ENCODE measurements around the gene DHX35.

DHX35 gene

GRCh38 chr20:39075731-39076130 is 113.6 kb downstream of the DHX35 start:
- in situ Hi-C loops (cut with HindIII; ENCODE audit: low sequenced_read_pairs): no loop called here
- TF ChIP-seq, protein P1, sequence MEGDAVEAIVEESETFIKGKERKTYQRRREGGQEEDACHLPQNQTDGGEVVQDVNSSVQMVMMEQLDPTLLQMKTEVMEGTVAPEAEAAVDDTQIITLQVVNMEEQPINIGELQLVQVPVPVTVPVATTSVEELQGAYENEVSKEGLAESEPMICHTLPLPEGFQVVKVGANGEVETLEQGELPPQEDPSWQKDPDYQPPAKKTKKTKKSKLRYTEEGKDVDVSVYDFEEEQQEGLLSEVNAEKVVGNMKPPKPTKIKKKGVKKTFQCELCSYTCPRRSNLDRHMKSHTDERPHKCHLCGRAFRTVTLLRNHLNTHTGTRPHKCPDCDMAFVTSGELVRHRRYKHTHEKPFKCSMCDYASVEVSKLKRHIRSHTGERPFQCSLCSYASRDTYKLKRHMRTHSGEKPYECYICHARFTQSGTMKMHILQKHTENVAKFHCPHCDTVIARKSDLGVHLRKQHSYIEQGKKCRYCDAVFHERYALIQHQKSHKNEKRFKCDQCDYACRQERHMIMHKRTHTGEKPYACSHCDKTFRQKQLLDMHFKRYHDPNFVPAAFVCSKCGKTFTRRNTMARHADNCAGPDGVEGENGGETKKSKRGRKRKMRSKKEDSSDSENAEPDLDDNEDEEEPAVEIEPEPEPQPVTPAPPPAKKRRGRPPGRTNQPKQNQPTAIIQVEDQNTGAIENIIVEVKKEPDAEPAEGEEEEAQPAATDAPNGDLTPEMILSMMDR (IDR thresholded peaks at IDR 0.05; ENCODE audit: low read depth, low read length, missing control alignments): no peak
- DNase-seq (ENCODE audit: low read depth): no peak
- H3K4me3 ChIP-seq (ENCODE audit: low read depth, low read length): no peak overlapping the region

GRCh38 chr20:39076958-39077357 is 114.8 kb downstream of the DHX35 start:
- TF ChIP-seq, protein P1 (IDR thresholded peaks at IDR 0.05; ENCODE audit: low read depth, low read length, missing control alignments): no peak
- DNase-seq (ENCODE audit: low read depth): no peak
- no peak overlapping the region for H3K4me3 ChIP-seq (ENCODE audit: low read depth, low read length)
- in situ Hi-C loops (cut with HindIII; ENCODE audit: low sequenced_read_pairs): no loop called here

DNA sequence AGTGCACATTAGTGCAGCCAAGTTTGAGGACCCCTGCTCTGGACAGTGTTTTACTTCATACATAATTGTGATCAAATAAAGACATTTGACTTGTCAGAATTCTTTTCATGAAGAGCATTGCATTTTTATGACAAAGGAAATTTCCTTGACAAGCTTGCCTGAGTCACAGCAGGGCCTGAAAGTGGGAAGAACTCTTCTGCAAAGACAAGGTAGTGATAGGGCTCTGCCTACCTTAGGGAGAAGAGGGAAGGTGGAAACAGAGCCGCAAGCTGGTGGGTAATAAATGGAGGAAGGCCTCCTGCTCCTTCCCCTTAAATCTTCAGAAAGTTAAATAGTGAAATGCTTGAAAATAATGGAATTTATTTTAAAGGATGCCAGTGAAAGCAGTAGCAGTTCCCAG is 118.2 kb downstream of the DHX35 start:
- no peak overlapping the region for H3K4me3 ChIP-seq (ENCODE audit: low read depth, low read length)
- DNase-seq (ENCODE audit: low read depth): no peak
- in situ Hi-C loops (cut with HindIII; ENCODE audit: low sequenced_read_pairs): no loop called here
- TF ChIP-seq, protein P1 (IDR thresholded peaks at IDR 0.05; ENCODE audit: low read depth, low read length, missing control alignments): no peak

- TF ChIP-seq, protein P1 (IDR thresholded peaks at IDR 0.05; ENCODE audit: low read depth, low read length, missing control alignments): peak; percentile 92
- DNase-seq (ENCODE audit: low read depth): peak; percentile 64
- H3K4me3 ChIP-seq (ENCODE audit: low read depth, low read length): no peak overlapping the region
- in situ Hi-C loops (cut with HindIII; ENCODE audit: low sequenced_read_pairs): no loop called here
Observed at GRCh38 chr20:39081255-39081654, 119.1 kb downstream of the DHX35 start.

DNA sequence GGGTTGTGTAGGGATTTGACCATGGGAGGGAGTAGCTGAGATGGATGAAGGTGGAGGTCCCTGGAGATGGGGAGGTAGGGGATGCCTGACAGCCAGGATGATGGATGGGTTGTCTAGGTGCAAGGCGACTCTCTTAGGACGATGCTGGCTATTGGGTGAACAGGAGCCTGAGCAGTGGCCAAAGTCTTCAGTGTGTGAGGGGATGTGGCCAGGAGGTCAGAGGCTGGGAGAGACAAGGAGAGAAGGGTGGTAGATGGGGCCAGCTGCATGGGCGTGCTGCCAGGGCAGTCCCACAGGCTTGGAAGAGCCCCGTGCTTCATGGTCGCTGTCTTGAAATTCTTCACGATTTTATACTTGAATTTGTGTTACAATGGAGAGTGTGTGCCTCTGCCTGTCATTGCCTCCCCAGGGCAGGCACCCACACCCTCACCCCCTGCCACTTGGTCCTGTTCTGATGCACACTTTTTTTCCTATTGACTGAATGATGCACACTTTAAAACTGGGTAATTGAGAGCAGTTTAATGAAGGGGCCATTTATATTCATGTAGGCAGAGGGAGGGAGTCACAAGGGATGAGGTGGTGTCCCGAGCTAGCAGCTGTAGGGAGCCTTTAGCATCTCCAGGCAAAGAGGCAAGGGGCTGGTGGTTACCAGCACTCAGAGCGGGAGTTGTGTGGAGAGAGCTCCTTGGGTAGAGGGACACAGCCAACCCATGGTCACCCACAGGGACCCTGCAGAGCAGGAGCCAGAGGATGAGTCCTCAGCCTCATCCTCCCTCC is 120.7 kb downstream of the DHX35 start:
- DNase-seq (ENCODE audit: low read depth): no peak
- TF ChIP-seq, protein P1 (IDR thresholded peaks at IDR 0.05; ENCODE audit: low read depth, low read length, missing control alignments): no peak
- in situ Hi-C loops (cut with HindIII; ENCODE audit: low sequenced_read_pairs): no loop called here
- no peak overlapping the region for H3K4me3 ChIP-seq (ENCODE audit: low read depth, low read length)

GRCh38 chr20:39083761-39084160 is 121.6 kb downstream of the DHX35 start:
- in situ Hi-C loops (cut with HindIII; ENCODE audit: low sequenced_read_pairs): no loop called here
- H3K4me3 ChIP-seq (ENCODE audit: low read depth, low read length): no peak overlapping the region
- DNase-seq (ENCODE audit: low read depth): no peak
- TF ChIP-seq, protein P1 (IDR thresholded peaks at IDR 0.05; ENCODE audit: low read depth, low read length, missing control alignments): no peak

Data from astrocyte of the cerebellum (primary cell).